OCI-LY1 (cell line): ENCODE data around the gene TMEM30A.

Experiments used
- H2AFZ ChIP-seq: fragments of 200-600 bp; sonication (generic), shearing (Covaris generic); 2 replicates; pipeline ENCODE4 v1.6.0; 2014; ENCODE audit warnings: antibody characterized with exemption, mild to moderate bottlenecking, low read length
- H3F3A ChIP-seq: fragments of 200-600 bp; sonication (generic), shearing (Covaris generic); 2 replicates; pipeline ENCODE4 v1.6.0; 2014; ENCODE audit warnings: mild to moderate bottlenecking, antibody characterized with exemption, low read length, moderate library complexity; ENCODE audit not compliant: insufficient read depth
- H3K27ac ChIP-seq: fragments of 200-600 bp; sonication (generic); 2 replicates; pipeline ENCODE4 v1.5.1; 2014; ENCODE audit warnings: low read length, mixed run types, mild to moderate bottlenecking, low read depth; ENCODE audit not compliant: poor library complexity, severe bottlenecking
- H3K27me3 ChIP-seq: fragments of 200-600 bp; sonication (generic); 2 replicates; pipeline ENCODE4 v1.6.0; 2014; ENCODE audit warnings: antibody characterized with exemption, mild to moderate bottlenecking, low read length, moderate library complexity; ENCODE audit not compliant: insufficient read depth
- H3K36me3 ChIP-seq: fragments of 200-600 bp; sonication (generic); 2 replicates; pipeline ENCODE4 v1.6.1; 2014; ENCODE audit warnings: mild to moderate bottlenecking, antibody characterized with exemption, low read length, moderate library complexity, mixed read lengths; ENCODE audit not compliant: insufficient read depth
- H3K4me1 ChIP-seq: fragments of 200-600 bp; sonication (generic); 2 replicates; pipeline ENCODE4 v1.5.1; 2014; ENCODE audit warnings: mild to moderate bottlenecking, low read length, moderate library complexity; ENCODE audit not compliant: insufficient read depth, severe bottlenecking
- H3K4me2 ChIP-seq: fragments of 200-600 bp; sonication (generic), shearing (Covaris generic); 2 replicates; pipeline ENCODE4 v1.6.1; 2014; ENCODE audit warnings: low read length
- H3K4me3 ChIP-seq: fragments of 200-600 bp; sonication (generic); 2 replicates; pipeline ENCODE4 v1.5.1; 2014; ENCODE audit warnings: low read length, low read depth, mild to moderate bottlenecking, mixed read lengths; ENCODE audit not compliant: poor library complexity, severe bottlenecking
- H3K79me2 ChIP-seq: fragments of 200-600 bp; shearing (Covaris generic); 2 replicates; pipeline ENCODE4 v1.6.1; 2016; ENCODE audit warnings: mixed run types, low read length, mixed read lengths; ENCODE audit not compliant: insufficient read depth
- H3K9ac ChIP-seq: fragments of 200-600 bp; sonication (generic), shearing (Covaris generic); 2 replicates; pipeline ENCODE4 v1.6.1; 2014; ENCODE audit warnings: mild to moderate bottlenecking, low read length, mixed read lengths
- H3K9me2 ChIP-seq: fragments of 200-600 bp; sonication (generic), shearing (Covaris generic); 2 replicates; pipeline ENCODE4 v1.6.1; 2014; ENCODE audit warnings: low read depth, mild to moderate bottlenecking, low read length, mixed read lengths
- H3K9me3 ChIP-seq: fragments of 200-600 bp; shearing (Covaris generic); 2 replicates; pipeline ENCODE4 v1.6.1; 2014; ENCODE audit warnings: low read length, mixed read lengths
- H4K20me1 ChIP-seq: fragments of 200-600 bp; sonication (generic), shearing (Covaris generic); 2 replicates; pipeline ENCODE4 v1.6.0; 2016; ENCODE audit warnings: mild to moderate bottlenecking, low read length; ENCODE audit not compliant: insufficient read depth
- CTCF ChIP-seq: fragments of 200-600 bp; sonication (generic), shearing (Covaris generic); IDR thresholded peaks from 2 replicates; pipeline ENCODE4 v1.5.1; 2017; ENCODE audit warnings: mild to moderate bottlenecking, antibody characterized with exemption, low read length, moderate library complexity, mixed read lengths
- EZH2 ChIP-seq: fragments of 200-600 bp; sonication (generic), shearing (Covaris generic); IDR thresholded peaks from 2 replicates; pipeline ENCODE4 v1.8.0; 2017; ENCODE audit warnings: borderline replicate concordance, mixed run types, mild to moderate bottlenecking, antibody characterized with exemption, low read length, moderate library complexity, mixed read lengths

Gene TMEM30A

DNA sequence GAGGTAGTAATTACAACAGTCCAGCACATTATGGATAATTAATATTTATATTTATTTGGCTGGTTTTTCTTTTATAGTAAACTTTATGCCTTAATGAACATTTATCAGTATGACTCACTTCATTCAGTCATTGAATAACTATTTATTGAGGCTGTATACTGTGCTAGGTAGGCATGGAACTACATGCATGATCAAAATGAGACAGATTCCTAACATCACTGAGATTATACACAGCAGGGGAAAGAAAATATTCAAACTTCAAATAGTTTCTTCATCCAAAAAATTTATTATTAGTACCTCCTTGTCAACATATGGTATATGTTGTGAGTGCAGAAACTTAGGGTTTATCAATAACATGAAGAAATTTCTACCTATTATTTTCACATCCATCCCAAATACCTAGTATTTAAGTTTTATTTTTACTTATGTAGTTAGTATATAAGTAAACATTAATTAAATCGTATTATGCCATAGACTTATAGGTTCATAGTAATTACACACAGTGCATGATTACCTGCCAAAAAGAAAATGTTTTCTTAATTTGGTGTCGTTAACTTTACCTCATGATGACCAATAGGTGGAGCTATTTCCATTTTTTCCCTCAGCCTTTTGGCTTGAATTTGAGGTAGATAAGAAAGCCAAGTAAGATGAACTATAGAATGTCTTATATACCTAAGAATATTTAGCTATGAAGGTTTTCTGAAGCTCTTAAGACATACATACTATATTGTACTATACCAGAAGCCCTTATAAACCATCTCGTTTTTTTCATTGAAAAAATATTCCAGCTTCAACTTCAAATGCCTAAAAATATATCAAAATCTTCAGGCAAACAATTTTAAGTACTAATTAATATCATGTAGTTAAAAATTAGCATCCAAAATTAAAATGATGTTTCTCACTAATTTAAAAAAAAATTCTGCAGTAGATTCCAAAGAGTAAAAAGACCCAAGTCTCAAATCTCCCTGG, 12.5 kb upstream of the TMEM30A start:
- H3K36me3 ChIP-seq: no peaks in the 10 kb centered on the region
- no peak overlapping the region for H3K9ac ChIP-seq
- no peaks in the 10 kb centered on the region for H3K27me3 ChIP-seq
- no peak overlapping the region for H2AFZ ChIP-seq
- H3K4me3 ChIP-seq: no peak overlapping the region
- H4K20me1 ChIP-seq: no peaks in the 10 kb centered on the region
- no peaks in the 10 kb centered on the region for H3K9me3 ChIP-seq
- no peak overlapping the region for H3K27ac ChIP-seq
- H3F3A ChIP-seq: no peaks in the 10 kb centered on the region
- H3K4me2 ChIP-seq: no peak overlapping the region
- TF ChIP-seq EZH2 (no peak), CTCF (peak; percentile 74)
- no peaks in the 10 kb centered on the region for H3K79me2 ChIP-seq
- no peaks in the 10 kb centered on the region for H3K9me2 ChIP-seq
- H3K4me1 ChIP-seq: no peaks in the 10 kb centered on the region

DNA sequence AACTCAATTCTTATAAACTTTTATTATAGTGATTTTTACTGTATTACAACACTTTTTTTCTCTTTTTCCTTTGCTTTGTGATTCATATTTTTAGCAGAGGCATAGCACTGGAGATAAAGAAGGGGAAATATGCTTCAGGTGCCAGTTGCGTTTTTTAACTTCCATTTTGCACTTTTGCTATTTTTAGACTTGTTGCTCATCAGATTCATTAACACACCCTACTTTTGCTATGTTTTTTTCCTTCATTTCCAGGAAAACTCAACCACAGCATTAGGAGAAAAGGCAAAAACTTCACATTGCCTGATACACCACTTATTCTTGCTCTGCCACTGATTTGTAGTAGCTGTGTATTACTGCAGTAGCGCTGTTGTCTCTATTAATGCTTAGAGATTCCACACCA, 8.0 kb upstream of the TMEM30A start:
- Histone ChIP-seq H3K4me3 (no peak overlapping the region), H2AFZ (no peak overlapping the region), H3K79me2 (no peaks in the 10 kb centered on the region), H4K20me1 (no peaks in the 10 kb centered on the region), H3K27me3 (no peaks in the 10 kb centered on the region), H3K4me1 (peaks cover 3% of the 10 kb centered on the region), H3K4me2 (no peak overlapping the region), H3K36me3 (no peaks in the 10 kb centered on the region), H3K9me2 (no peaks in the 10 kb centered on the region), H3F3A (no peaks in the 10 kb centered on the region; the same call in 1 of the 2 replicates), H3K27ac (no peak overlapping the region), H3K9me3 (no peaks in the 10 kb centered on the region), H3K9ac (no peak overlapping the region)
- TF ChIP-seq CTCF: no peak
- no peak for TF ChIP-seq EZH2

DNA sequence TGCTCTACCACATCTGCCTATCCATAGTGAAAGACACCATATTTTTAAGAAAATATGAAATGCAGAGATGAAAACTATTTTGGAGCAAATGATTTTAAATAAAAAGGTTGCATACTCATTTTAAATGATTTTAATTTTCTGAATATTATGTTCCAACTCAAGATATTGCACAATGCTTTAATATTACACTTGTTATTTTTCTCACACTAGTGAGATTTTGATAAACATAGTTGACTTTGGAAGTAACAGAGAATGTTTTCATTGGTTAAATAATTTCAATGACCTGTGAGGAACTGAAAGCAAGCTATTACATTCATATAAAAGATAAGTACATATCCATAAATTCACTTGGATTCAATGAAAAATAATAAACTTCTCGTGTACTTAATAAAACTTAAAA, 7.2 kb upstream of the TMEM30A start:
- no peak overlapping the region for H3K4me3 ChIP-seq
- H3K9ac ChIP-seq: no peak overlapping the region
- H2AFZ ChIP-seq: no peak overlapping the region
- peaks cover 11% of the 10 kb centered on the region for H3K4me1 ChIP-seq
- H4K20me1 ChIP-seq: no peaks in the 10 kb centered on the region
- H3K27ac ChIP-seq: no peak overlapping the region
- no peaks in the 10 kb centered on the region for H3K27me3 ChIP-seq
- H3K9me2 ChIP-seq: no peaks in the 10 kb centered on the region
- H3K9me3 ChIP-seq: no peaks in the 10 kb centered on the region
- no peaks in the 10 kb centered on the region for H3K79me2 ChIP-seq
- no peaks in the 10 kb centered on the region for H3K36me3 ChIP-seq
- H3F3A ChIP-seq: no peaks in the 10 kb centered on the region; the same call in 1 of the 2 replicates
- H3K4me2 ChIP-seq: no peak overlapping the region
- no peak for TF ChIP-seq EZH2
- TF ChIP-seq CTCF: no peak
